ENCODE data around the gene BLVRB. TPM values are rescaled to one million over a fixed set of nuclear protein-coding genes. Genes with fewer than 3 reads are reported as not detected.

Gene BLVRB
- total RNA-seq, 1 experiment from 2014 or later: 204 TPM

DNA sequence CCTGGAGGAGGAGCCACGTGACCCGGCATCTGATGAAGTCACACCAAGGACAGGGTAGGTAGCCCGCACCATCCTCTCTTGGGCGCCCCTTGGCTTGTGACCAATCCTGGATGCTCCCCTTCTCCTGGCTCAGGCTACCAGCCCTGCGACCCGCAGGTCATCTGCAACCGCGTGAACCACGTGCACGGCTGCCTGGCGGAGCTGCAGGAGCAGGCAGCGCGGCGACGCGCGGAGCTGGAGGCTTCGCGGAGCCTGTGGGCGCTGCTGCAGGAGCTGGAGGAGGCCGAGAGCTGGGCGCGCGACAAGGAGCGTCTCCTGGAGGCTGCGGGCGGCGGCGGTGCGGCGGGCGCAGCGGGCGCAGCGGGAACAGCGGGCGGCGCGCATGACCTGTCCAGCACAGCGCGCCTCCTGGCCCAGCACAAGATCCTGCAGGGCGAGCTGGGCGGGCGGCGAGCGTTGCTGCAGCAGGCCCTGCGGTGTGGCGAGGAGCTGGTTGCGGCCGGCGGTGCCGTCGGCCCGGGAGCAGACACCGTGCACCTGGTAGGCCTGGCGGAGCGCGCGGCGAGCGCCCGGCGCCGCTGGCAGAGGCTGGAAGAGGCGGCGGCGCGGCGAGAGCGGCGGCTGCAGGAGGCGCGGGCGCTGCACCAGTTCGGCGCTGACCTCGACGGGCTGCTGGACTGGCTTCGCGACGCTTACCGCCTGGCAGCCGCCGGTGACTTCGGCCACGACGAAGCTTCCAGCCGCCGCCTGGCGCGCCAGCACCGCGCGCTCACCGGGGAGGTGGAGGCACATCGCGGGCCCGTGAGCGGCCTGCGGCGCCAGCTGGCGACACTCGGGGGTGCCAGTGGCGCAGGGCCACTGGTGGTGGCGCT, 47.2 kb upstream of the BLVRB start:
- Histone ChIP-seq H3K4me2 (no peak overlapping the region), H2AFZ (no peak overlapping the region), H3K79me2 (ENCODE audit: low read depth) (no peaks in the 10 kb centered on the region), H3K27me3 (ENCODE audit: insufficient read depth, low read depth) (peaks cover 22% of the 10 kb centered on the region), H3K9me2 (ENCODE audit: insufficient read depth) (no peaks in the 10 kb centered on the region), H3K4me3 (no peak overlapping the region), H3K4me1 (replicated peaks; ENCODE audit: insufficient read depth) (no peaks in the 10 kb centered on the region), H3K36me3 (ENCODE audit: low read depth) (no peaks in the 10 kb centered on the region), H3K9me3 (ENCODE audit: insufficient read depth, low read depth) (no peaks in the 10 kb centered on the region), H4K20me1 (ENCODE audit: insufficient read depth) (no peaks in the 10 kb centered on the region), H3F3A (ENCODE audit: insufficient read depth, low read depth) (no peaks in the 10 kb centered on the region), H3K27ac (no peak overlapping the region)
- BruUV-seq (replicated peaks): no TSS peak
- POLR2A ChIA-PET (ENCODE audit: unreplicated experiment): no interaction called here
- TF ChIP-seq, protein P1, sequence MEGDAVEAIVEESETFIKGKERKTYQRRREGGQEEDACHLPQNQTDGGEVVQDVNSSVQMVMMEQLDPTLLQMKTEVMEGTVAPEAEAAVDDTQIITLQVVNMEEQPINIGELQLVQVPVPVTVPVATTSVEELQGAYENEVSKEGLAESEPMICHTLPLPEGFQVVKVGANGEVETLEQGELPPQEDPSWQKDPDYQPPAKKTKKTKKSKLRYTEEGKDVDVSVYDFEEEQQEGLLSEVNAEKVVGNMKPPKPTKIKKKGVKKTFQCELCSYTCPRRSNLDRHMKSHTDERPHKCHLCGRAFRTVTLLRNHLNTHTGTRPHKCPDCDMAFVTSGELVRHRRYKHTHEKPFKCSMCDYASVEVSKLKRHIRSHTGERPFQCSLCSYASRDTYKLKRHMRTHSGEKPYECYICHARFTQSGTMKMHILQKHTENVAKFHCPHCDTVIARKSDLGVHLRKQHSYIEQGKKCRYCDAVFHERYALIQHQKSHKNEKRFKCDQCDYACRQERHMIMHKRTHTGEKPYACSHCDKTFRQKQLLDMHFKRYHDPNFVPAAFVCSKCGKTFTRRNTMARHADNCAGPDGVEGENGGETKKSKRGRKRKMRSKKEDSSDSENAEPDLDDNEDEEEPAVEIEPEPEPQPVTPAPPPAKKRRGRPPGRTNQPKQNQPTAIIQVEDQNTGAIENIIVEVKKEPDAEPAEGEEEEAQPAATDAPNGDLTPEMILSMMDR (conservative IDR thresholded peaks at IDR 0.05): no peak
- TF ChIP-seq EZH2 (IDR thresholded peaks at IDR 0.05; ENCODE audit: low read depth): no peak
- intact Hi-C loops (cut with micrococcal nuclease; ENCODE audit: unreplicated experiment): no loop called here
- DNase-seq: no peak
- CTCF ChIA-PET: no interaction called here

- Histone ChIP-seq H3K4me3 (no peak overlapping the region), H3K27me3 (ENCODE audit: insufficient read depth, low read depth) (peaks cover 18% of the 10 kb centered on the region), H2AFZ (no peak overlapping the region)
Measured at GRCh38 chr19:40512110-40512472, 46.5 kb upstream of the BLVRB start.

DNA sequence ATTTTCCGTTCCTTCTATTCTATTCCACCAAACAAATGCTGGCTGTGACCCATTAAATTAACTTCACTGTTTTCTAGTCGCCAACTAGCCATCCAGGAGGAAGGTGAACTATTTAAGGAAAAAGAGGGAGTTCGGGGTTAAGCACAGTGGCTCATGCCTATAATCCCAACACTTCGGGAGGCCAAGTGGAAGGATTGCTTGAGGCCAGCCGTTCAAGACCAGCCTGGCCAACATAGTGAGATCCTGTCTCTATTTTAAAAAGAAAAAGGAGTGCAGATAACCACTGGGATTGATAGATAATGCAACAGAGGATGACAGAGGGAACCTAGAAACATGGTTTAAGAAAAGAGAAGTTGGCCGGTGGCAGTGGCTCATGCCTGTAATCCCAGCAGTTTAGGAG, 45.9 kb upstream of the BLVRB start:
- Histone ChIP-seq H3K79me2 (ENCODE audit: low read depth) (no peaks in the 10 kb centered on the region), H3F3A (ENCODE audit: insufficient read depth, low read depth) (no peaks in the 10 kb centered on the region), H3K4me1 (replicated peaks; ENCODE audit: insufficient read depth) (no peaks in the 10 kb centered on the region), H2AFZ (no peak overlapping the region), H3K27ac (no peak overlapping the region), H3K4me3 (no peak overlapping the region), H3K36me3 (ENCODE audit: low read depth) (no peaks in the 10 kb centered on the region), H3K9me2 (ENCODE audit: insufficient read depth) (no peaks in the 10 kb centered on the region), H3K27me3 (ENCODE audit: insufficient read depth, low read depth) (peaks cover 22% of the 10 kb centered on the region), H4K20me1 (ENCODE audit: insufficient read depth) (no peaks in the 10 kb centered on the region), H3K9me3 (ENCODE audit: insufficient read depth, low read depth) (no peaks in the 10 kb centered on the region), H3K4me2 (no peak overlapping the region)
- ChIA-PET CTCF (interaction anchor here (0.5 to 0.6 kb wide), 2 partner anchors 89 to 1242 kb away, joined by 6 to 9 read pairs; no protein-coding TSS in a partner anchor), POLR2A (ENCODE audit: unreplicated experiment) (no interaction called here)
- BruUV-seq (replicated peaks): no TSS peak
- intact Hi-C loops (cut with micrococcal nuclease; ENCODE audit: unreplicated experiment): no loop called here
- no peak for DNase-seq
- TF ChIP-seq, protein P1 (conservative IDR thresholded peaks at IDR 0.05): no peak
- TF ChIP-seq EZH2 (IDR thresholded peaks at IDR 0.05; ENCODE audit: low read depth): no peak

More at GRCh38 chr19:40512110-40512472, 46.5 kb upstream of the BLVRB start:
- H3K9me3 ChIP-seq (ENCODE audit: insufficient read depth, low read depth): no peaks in the 10 kb centered on the region
- H3K4me2 ChIP-seq: no peak overlapping the region
- TF ChIP-seq, protein P1 (conservative IDR thresholded peaks at IDR 0.05): no peak
- TF ChIP-seq EZH2 (IDR thresholded peaks at IDR 0.05; ENCODE audit: low read depth): no peak
- BruUV-seq (replicated peaks): no TSS peak
- no peaks in the 10 kb centered on the region for H3K4me1 ChIP-seq (replicated peaks; ENCODE audit: insufficient read depth)
- H3K9me2 ChIP-seq (ENCODE audit: insufficient read depth): no peaks in the 10 kb centered on the region
- no peaks in the 10 kb centered on the region for H3K36me3 ChIP-seq (ENCODE audit: low read depth)
- no peaks in the 10 kb centered on the region for H4K20me1 ChIP-seq (ENCODE audit: insufficient read depth)
- no peaks in the 10 kb centered on the region for H3K79me2 ChIP-seq (ENCODE audit: low read depth)
- intact Hi-C loops (cut with micrococcal nuclease; ENCODE audit: unreplicated experiment): no loop called here
- CTCF ChIA-PET: interaction anchor here (0.5 kb wide), 1 partner anchor 88 kb away, joined by 6 read pairs; no protein-coding TSS in a partner anchor
- no peaks in the 10 kb centered on the region for H3F3A ChIP-seq (ENCODE audit: insufficient read depth, low read depth)
- POLR2A ChIA-PET (ENCODE audit: unreplicated experiment): no interaction called here
- no peak overlapping the region for H3K27ac ChIP-seq
- no peak for DNase-seq

All from PC-9 (cell line).